ENCODE measurements around the gene KCNQ5. TPM values are rescaled to one million over a fixed set of nuclear protein-coding genes. Genes with fewer than 3 reads are reported as not detected.
A peak's percentile ranks its signal among the peaks of the same experiment; 100 is the strongest.

The KCNQ5 gene
- total and polyA plus RNA-seq, 2 donors (not counting 1 experiment from before 2014, with no cell fraction given): 0.74 to 4.6 TPM

DNA sequence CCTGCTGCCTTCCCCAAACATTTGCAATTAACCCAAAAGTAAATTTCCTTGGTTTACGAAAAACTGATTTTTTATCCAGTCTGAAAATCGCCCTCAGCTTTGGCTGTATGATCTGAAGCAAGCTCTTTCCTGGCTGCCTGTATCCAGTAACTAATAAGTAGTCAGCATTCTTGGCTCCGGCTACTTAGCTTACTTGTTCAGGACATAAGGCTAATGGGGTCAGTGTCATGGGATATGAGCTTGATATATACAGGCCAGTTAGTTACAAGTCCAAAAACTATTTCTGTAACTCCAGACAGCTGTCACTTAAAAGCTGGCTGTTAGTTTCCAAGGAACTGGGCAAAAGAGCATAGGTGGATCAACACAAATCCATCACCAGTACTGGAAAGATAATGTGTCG is 547.2 kb downstream of the KCNQ5 start:
- Histone ChIP-seq H3K27ac (ENCODE audit: insufficient read depth, low read length) (no peak overlapping the region), H3K4me1 (ENCODE audit: control insufficient read depth, extremely low read depth, insufficient read depth, low read length) (no peaks in the 10 kb centered on the region), H3K4me3 (replicated peaks in 1 of 4; ENCODE audit: control extremely low read depth in 1 of 4, insufficient read depth in 1 of 4, low read depth in 3 of 4, low read length in 4 of 4) (no peak overlapping the region), H3K9ac (ENCODE audit: insufficient read depth, low read length) (no peak overlapping the region), H3K9me3 (ENCODE audit: control insufficient read depth, insufficient read depth, low read depth, low read length) (no peaks in the 10 kb centered on the region), H2AFZ (ENCODE audit: low read length) (no peak overlapping the region), H3K36me3 (ENCODE audit: control insufficient read depth, insufficient read depth, low read length) (no peaks in the 10 kb centered on the region), H3K4me2 (ENCODE audit: extremely low read depth, insufficient read depth, low read length) (no peak overlapping the region), H4K20me1 (ENCODE audit: control insufficient read depth, extremely low read depth, insufficient read depth, low read length) (no peaks in the 10 kb centered on the region), H3K79me2 (ENCODE audit: control insufficient read depth, insufficient read depth, low read length) (no peaks in the 10 kb centered on the region), H3K27me3 (ENCODE audit: control insufficient read depth, insufficient read depth, low read length) (no peaks in the 10 kb centered on the region)
- DNase-seq (ENCODE audit: low read depth in 2 of 2): peak in 1 of 2 donors; percentile 64
- TF ChIP-seq EZH2 (IDR thresholded peaks at IDR 0.05; ENCODE audit: low read length, missing control alignments) (no peak), CTCF (conservative IDR thresholded peaks at IDR 0.05 in 1 of 2, IDR thresholded peaks at IDR 0.05 in 1 of 2; ENCODE audit: low read depth in 1 of 2, low read length in 2 of 2) (no peak)

- H3K36me3 ChIP-seq (ENCODE audit: control insufficient read depth, insufficient read depth, low read length): no peaks in the 10 kb centered on the region
- no peaks in the 10 kb centered on the region for H3K9me3 ChIP-seq (ENCODE audit: control insufficient read depth, insufficient read depth, low read depth, low read length)
- H3K4me1 ChIP-seq (ENCODE audit: control insufficient read depth, extremely low read depth, insufficient read depth, low read length): no peaks in the 10 kb centered on the region
- H2AFZ ChIP-seq (ENCODE audit: low read length): no peak overlapping the region
- H4K20me1 ChIP-seq (ENCODE audit: control insufficient read depth, extremely low read depth, insufficient read depth, low read length): no peaks in the 10 kb centered on the region
- no peaks in the 10 kb centered on the region for H3K27me3 ChIP-seq (ENCODE audit: control insufficient read depth, insufficient read depth, low read length)
- no peak for DNase-seq (ENCODE audit: low read depth in 2 of 2)
- H3K27ac ChIP-seq (ENCODE audit: insufficient read depth, low read length): no peak overlapping the region
- no peaks in the 10 kb centered on the region for H3K79me2 ChIP-seq (ENCODE audit: control insufficient read depth, insufficient read depth, low read length)
- H3K9ac ChIP-seq (ENCODE audit: insufficient read depth, low read length): no peak overlapping the region
- no peak overlapping the region for H3K4me2 ChIP-seq (ENCODE audit: extremely low read depth, insufficient read depth, low read length)
- no peak for TF ChIP-seq CTCF (conservative IDR thresholded peaks at IDR 0.05 in 1 of 2, IDR thresholded peaks at IDR 0.05 in 1 of 2; ENCODE audit: low read depth in 1 of 2, low read length in 2 of 2)
- TF ChIP-seq EZH2 (IDR thresholded peaks at IDR 0.05; ENCODE audit: low read length, missing control alignments): no peak
- H3K4me3 ChIP-seq (replicated peaks in 1 of 4; ENCODE audit: control extremely low read depth in 1 of 4, insufficient read depth in 1 of 4, low read depth in 3 of 4, low read length in 4 of 4): no peak overlapping the region
Measured at GRCh38 chr6:73169633-73170032, 547.8 kb downstream of the KCNQ5 start.

DNA sequence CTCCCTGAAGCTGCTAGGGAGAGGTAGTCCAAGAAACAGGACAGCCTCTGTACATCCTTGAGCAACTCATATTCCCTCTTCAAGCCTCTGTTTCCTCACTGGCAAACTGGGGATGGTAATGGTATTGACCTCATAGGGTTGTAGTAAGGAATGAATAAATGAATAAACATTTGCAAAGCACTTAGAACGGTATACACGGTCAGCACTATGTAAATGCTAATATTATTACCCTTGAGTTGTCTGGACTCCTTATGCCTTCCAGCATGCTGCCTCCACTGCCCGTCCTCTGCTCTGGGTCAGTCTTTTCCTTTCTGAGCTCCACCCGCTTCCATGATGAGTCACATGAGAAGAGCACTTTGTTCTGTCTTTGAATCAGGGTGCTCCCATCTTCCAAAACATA is 552.8 kb downstream of the KCNQ5 start:
- no peaks in the 10 kb centered on the region for H3K36me3 ChIP-seq (ENCODE audit: control insufficient read depth, insufficient read depth, low read length)
- H3K79me2 ChIP-seq (ENCODE audit: control insufficient read depth, insufficient read depth, low read length): no peaks in the 10 kb centered on the region
- no peaks in the 10 kb centered on the region for H3K27me3 ChIP-seq (ENCODE audit: control insufficient read depth, insufficient read depth, low read length)
- DNase-seq (ENCODE audit: low read depth in 2 of 2): no peak
- H4K20me1 ChIP-seq (ENCODE audit: control insufficient read depth, extremely low read depth, insufficient read depth, low read length): no peaks in the 10 kb centered on the region
- H3K4me3 ChIP-seq (replicated peaks in 1 of 4; ENCODE audit: control extremely low read depth in 1 of 4, insufficient read depth in 1 of 4, low read depth in 3 of 4, low read length in 4 of 4): no peak overlapping the region
- TF ChIP-seq EZH2 (IDR thresholded peaks at IDR 0.05; ENCODE audit: low read length, missing control alignments) (no peak), CTCF (conservative IDR thresholded peaks at IDR 0.05 in 1 of 2, IDR thresholded peaks at IDR 0.05 in 1 of 2; ENCODE audit: low read depth in 1 of 2, low read length in 2 of 2) (no peak)
- H3K9me3 ChIP-seq (ENCODE audit: control insufficient read depth, insufficient read depth, low read depth, low read length): no peaks in the 10 kb centered on the region
- no peak overlapping the region for H3K27ac ChIP-seq (ENCODE audit: insufficient read depth, low read length)
- H3K4me2 ChIP-seq (ENCODE audit: extremely low read depth, insufficient read depth, low read length): no peak overlapping the region
- no peaks in the 10 kb centered on the region for H3K4me1 ChIP-seq (ENCODE audit: control insufficient read depth, extremely low read depth, insufficient read depth, low read length)
- H3K9ac ChIP-seq (ENCODE audit: insufficient read depth, low read length): no peak overlapping the region
- H2AFZ ChIP-seq (ENCODE audit: low read length): no peak overlapping the region
